Type B pancreatic cell (in vitro differentiated cells): Measurements from ENCODE around the gene GLOD4. TPM values are rescaled to one million over a fixed set of nuclear protein-coding genes. Genes with fewer than 3 reads are reported as not detected.

Source experiments
- DNase-seq: peaks from one replicate; pipeline ENCODE4 v3.0.0; 2021; ENCODE audit warnings: mixed read lengths; ENCODE audit not compliant: unreplicated experiment; ENCODE audit errors: extremely low spot score
- H3K27ac Mint-ChIP-seq: 2 replicates; pipeline ENCODE4 v1.8.0; 2021; ENCODE audit warnings: mild to moderate bottlenecking, mixed read lengths
- H3K27me3 Mint-ChIP-seq: 2 replicates; pipeline ENCODE4 v1.8.0; 2021; ENCODE audit warnings: mixed read lengths
- H3K36me3 Mint-ChIP-seq: 2 replicates; pipeline ENCODE4 v1.8.0; 2021; ENCODE audit warnings: mixed read lengths
- H3K4me1 Mint-ChIP-seq: one replicate; pipeline ENCODE4 v1.8.0; 2021; ENCODE audit warnings: mixed read lengths; ENCODE audit not compliant: unreplicated experiment
- H3K4me3 Mint-ChIP-seq: 2 replicates; pipeline ENCODE4 v1.8.0; 2021; ENCODE audit warnings: mild to moderate bottlenecking, mixed read lengths
- H3K9me3 Mint-ChIP-seq: 2 replicates; pipeline ENCODE4 v1.8.0; 2021; ENCODE audit warnings: mixed read lengths
- total RNA-seq: library from RNA; stranded (reverse); gene quantifications from 2 replicates; pipeline ENCODE4 v1.2.1, GENCODE V29; 2021; ENCODE audit warnings: low replicate concordance
- TF ChIP-seq, protein P1 (sequence below): fragments of 200-600 bp; sonication (generic); conservative IDR thresholded peaks from 2 replicates; pipeline ENCODE4 v1.5.0; 2021; ENCODE audit warnings: antibody characterized with exemption, mild to moderate bottlenecking

Gene GLOD4
- total RNA-seq, 1 donor from 2014 or later, result 99.4 TPM

DNA sequence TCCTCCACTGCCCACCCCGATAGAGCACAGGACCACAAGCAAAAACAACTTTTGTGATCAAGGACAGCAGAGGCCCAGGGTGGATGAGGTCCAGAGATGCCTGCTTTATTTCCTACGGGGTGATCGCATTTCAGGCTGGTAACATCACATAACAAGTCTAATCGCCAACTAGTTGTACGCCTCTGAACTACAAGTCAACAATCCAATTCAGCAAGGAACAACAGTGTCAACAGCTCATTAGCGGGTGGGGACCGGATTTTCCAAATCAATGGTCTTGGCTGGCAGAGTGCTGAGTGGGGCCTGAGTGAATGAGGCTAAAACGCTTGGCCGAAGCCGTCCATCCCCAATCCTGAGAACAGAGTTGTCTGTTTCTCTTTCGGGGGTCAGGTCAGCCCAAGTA is 17.2 kb upstream of the GLOD4 start:
- peaks cover 15% of the 10 kb centered on the region for H3K4me1 Mint-ChIP-seq
- TF ChIP-seq, protein P1, sequence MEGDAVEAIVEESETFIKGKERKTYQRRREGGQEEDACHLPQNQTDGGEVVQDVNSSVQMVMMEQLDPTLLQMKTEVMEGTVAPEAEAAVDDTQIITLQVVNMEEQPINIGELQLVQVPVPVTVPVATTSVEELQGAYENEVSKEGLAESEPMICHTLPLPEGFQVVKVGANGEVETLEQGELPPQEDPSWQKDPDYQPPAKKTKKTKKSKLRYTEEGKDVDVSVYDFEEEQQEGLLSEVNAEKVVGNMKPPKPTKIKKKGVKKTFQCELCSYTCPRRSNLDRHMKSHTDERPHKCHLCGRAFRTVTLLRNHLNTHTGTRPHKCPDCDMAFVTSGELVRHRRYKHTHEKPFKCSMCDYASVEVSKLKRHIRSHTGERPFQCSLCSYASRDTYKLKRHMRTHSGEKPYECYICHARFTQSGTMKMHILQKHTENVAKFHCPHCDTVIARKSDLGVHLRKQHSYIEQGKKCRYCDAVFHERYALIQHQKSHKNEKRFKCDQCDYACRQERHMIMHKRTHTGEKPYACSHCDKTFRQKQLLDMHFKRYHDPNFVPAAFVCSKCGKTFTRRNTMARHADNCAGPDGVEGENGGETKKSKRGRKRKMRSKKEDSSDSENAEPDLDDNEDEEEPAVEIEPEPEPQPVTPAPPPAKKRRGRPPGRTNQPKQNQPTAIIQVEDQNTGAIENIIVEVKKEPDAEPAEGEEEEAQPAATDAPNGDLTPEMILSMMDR, result no peak
- peak overlapping the region; percentile 21 for H3K27ac Mint-ChIP-seq
- peaks cover 3% of the 10 kb centered on the region for H3K36me3 Mint-ChIP-seq
- no peak overlapping the region for H3K4me3 Mint-ChIP-seq
- DNase-seq, result no peak
- H3K27me3 Mint-ChIP-seq, result no peaks in the 10 kb centered on the region
- no peaks in the 10 kb centered on the region for H3K9me3 Mint-ChIP-seq

DNA sequence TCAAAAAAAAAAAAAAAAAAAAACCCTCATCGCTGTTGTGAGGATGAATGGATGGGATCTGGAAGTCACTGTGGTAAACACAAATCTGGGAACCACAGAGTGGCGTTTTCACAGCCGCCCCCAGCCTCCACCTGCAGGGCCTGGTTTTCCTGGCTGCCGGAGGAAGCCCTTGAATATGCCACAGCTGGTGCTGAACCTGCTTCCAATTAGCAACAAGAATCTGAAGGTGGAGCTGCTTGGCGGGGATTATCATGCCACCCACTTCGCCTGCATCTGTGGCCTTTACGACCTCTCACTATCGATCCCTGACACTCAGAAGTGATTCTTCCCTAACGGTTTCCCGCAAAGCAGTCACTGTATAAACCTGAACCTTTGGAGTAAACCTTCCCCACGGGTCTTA is 16.2 kb upstream of the GLOD4 start:
- TF ChIP-seq, protein P1, result no peak
- H3K9me3 Mint-ChIP-seq, result no peaks in the 10 kb centered on the region
- H3K36me3 Mint-ChIP-seq, result peaks cover 3% of the 10 kb centered on the region
- H3K4me3 Mint-ChIP-seq, result no peak overlapping the region
- H3K27ac Mint-ChIP-seq, result no peak overlapping the region
- H3K27me3 Mint-ChIP-seq, result no peaks in the 10 kb centered on the region
- no peak for DNase-seq
- peaks cover 15% of the 10 kb centered on the region for H3K4me1 Mint-ChIP-seq

DNA sequence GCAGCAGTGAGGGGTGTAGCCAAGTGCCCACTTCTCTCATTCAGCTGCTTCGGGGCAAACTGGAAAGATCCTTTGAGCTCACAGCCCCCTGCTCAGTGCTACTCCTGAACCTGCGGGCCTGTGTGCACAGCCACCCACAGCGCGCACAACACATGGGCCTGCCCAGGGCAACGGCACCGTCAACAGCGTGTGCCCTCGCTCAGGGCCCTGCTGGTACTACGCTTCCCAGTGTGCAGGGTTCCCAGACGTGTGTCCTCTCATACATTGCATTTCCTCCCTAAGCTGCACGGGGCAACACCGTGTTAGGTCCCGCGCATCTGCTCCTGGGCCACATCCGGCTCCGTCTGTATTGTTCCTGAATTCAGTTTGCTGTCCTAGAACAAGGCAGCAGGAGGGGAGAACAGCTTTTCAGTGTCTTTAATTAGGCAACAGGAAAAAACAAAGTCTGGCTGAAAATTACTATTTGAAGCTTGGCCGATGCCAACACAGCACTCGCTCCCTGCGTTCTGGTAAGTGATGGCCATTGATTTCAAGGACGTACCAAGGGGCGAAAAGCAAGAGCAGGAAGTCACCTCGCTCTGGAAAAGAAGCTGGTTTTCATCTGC is 15.3 kb upstream of the GLOD4 start:
- no peaks in the 10 kb centered on the region for H3K9me3 Mint-ChIP-seq
- H3K36me3 Mint-ChIP-seq, result peaks cover 3% of the 10 kb centered on the region
- no peaks in the 10 kb centered on the region for H3K27me3 Mint-ChIP-seq
- H3K4me3 Mint-ChIP-seq, result no peak overlapping the region
- TF ChIP-seq, protein P1, result no peak
- H3K4me1 Mint-ChIP-seq, result peaks cover 15% of the 10 kb centered on the region
- H3K27ac Mint-ChIP-seq, result no peak overlapping the region
- no peak for DNase-seq

DNA sequence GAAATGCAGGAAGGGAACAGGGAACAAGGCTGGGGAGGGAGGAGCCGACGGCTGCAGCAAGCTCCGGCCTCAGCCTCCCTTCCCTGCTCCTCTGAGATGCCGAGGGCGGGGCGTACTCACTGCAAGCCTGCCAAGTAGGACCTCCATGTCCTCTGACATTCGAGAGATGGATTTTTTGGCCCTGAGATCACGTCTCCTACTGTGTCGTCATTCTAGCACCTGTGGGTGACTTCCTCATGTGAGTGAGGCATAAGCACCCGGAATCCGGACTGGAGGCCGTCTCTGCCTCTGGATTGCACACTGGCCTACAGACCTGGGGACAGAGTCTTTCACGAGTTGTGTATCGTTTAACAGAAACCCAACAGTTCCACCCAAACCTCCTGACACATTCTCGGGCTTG is 14.5 kb upstream of the GLOD4 start:
- TF ChIP-seq, protein P1, result no peak
- Mint-ChIP-seq H3K4me3 (no peak overlapping the region), H3K27ac (no peak overlapping the region), H3K4me1 (peaks cover 15% of the 10 kb centered on the region), H3K9me3 (no peaks in the 10 kb centered on the region), H3K36me3 (peaks cover 4% of the 10 kb centered on the region), H3K27me3 (no peaks in the 10 kb centered on the region)
- DNase-seq, result no peak

DNA sequence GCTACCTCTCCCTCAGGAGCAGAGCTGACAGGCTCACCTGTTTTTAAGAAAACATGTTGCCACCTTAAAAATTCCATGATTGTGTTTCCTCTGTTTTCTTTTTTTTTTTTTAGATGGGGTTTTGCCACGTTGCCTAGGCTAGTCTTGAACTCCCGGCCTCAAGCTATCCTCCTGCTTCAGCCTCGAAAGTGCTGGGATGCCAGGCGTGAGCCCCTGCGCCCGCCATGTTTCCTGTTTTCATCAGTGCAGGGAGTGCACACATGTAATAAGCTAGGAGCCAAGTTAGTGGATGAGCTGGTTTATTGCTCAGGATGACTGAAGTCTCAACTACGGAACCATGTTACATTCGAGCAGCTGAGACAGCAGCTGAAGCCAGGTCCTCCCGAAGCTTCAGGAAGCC is 13.6 kb upstream of the GLOD4 start:
- Mint-ChIP-seq H3K4me3 (no peak overlapping the region), H3K27ac (peak overlapping the region; percentile 13), H3K4me1 (peaks cover 15% of the 10 kb centered on the region), H3K27me3 (no peaks in the 10 kb centered on the region), H3K36me3 (peaks cover 10% of the 10 kb centered on the region), H3K9me3 (no peaks in the 10 kb centered on the region)
- DNase-seq, result no peak
- TF ChIP-seq, protein P1, result no peak

DNA sequence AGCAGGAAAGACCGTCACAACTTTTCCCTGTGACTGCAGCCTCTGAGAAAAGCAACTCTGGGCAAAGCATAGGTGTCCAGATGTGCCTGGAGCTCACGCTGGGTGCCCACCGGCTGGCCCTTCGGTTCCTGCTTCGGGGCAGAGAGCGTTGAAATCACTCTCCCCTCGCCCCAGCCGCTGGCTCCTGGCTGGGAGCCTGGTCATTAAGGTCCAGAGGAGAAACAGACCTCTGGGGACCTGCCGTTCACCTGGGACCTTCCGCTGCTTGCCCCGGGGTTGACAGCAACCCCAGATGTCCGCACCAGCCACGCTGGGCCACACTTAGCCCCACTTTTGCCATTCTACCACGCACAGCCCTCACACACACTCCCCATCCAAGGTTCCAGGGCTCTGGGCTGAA is 13.2 kb upstream of the GLOD4 start:
- H3K4me1 Mint-ChIP-seq, result peaks cover 15% of the 10 kb centered on the region

More for the DNA sequence above, 13.2 kb upstream of the GLOD4 start:
- no peak overlapping the region for H3K4me3 Mint-ChIP-seq
- TF ChIP-seq, protein P1, result no peak
- no peaks in the 10 kb centered on the region for H3K27me3 Mint-ChIP-seq
- peak overlapping the region; percentile 89 for H3K27ac Mint-ChIP-seq
- no peak for DNase-seq
- no peaks in the 10 kb centered on the region for H3K9me3 Mint-ChIP-seq
- H3K36me3 Mint-ChIP-seq, result peaks cover 10% of the 10 kb centered on the region
